Skin of body (tissue), 3 donors: ENCODE data around the gene CASD1. TPM values are rescaled to one million over a fixed set of nuclear protein-coding genes. Genes with fewer than 3 reads are reported as not detected.

Source experiments
- DNase-seq: peaks from one replicate; lab custom pipeline; 2025; lab: John Stamatoyannopoulos, UW
- small RNA-seq: library from RNA; depleted of rRNA; stranded (forward); fragments of <200 nt; gene quantifications from one replicate; pipeline ENCODE3, GENCODE V24; 2014; ENCODE audit warnings: low replicate concordance
- total RNA-seq: library from RNA; depleted of rRNA; stranded (reverse); fragments of >200 nt; gene quantifications from one replicate; pipeline ENCODE4 v1.2.3, GENCODE V29; 2014

CASD1 gene
- total RNA-seq, 1 donor from 2014 or later = 37.0 TPM

DNA sequence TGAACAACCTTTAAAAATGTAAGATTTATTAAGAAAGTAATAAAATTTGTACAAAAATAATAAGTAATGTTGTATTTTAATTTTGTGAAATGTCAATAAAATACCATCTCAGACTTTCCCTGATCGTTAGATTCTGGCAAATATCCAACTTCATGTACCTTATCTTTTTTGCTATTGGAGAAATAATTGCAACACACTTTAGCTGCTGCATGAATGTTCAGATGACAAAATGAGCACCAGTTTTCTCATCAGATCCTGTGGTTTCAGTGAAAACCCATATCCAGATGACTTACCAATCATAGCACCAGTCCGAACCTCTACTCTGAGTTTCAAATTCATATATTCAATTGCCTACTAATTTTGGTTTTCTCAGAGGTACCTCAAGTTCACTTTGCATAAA lies 69.9 kb downstream of the CASD1 start:
- DNase-seq = no peak

GRCh38 chr7:94580601-94581000 lies 71.0 kb downstream of the CASD1 start:
- no peak for DNase-seq

DNA sequence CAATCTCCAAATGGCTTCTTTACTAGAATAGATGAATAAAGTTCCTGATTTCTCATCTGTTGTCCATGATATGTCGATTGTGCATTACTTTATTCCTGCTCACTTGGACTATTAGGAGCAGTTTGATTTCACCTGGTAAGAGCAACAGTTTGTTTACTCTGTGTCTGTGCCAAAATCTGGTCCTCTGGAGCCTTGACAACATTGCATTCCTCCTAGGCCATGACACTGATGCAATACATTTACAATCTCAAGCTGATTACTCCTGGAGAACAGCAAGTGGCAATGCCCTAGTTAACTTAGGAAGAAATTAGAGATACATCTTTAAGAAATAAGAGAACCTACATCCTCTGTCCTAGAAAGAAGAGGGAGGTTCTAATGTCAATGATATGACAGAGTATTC lies 74.5 kb downstream of the CASD1 start:
- DNase-seq = no peak

GRCh38 chr7:94588075-94588474 lies 78.5 kb downstream of the CASD1 start:
- no peak for DNase-seq

- DNase-seq = no peak
These were observed 81.0 kb downstream of the CASD1 start for GRCh38 chr7:94590526-94591162.

DNA sequence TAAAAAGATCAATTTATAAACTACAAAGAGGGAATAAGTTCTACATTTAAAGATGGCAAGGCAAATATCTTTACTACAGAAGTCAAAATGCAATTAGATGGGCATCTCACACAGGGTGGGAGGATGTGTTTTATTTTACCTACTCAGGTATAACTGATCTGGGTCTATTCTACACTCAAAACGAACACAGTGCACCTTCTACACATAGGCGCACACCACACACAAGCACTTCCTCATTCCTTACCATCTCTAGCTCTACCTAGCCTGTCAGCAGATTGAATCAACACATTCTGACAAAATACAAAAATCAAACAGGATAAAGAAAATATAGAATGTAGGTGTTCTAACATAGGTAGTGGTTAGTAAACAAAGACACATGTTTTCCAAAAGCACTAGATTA lies 81.6 kb downstream of the CASD1 start:
- no peak for DNase-seq

GRCh38 chr7:94594882-94595281 lies 85.3 kb downstream of the CASD1 start:
- DNase-seq = no peak

GRCh38 chr7:94595717-94596116 lies 86.1 kb downstream of the CASD1 start:
- DNase-seq = no peak

DNA sequence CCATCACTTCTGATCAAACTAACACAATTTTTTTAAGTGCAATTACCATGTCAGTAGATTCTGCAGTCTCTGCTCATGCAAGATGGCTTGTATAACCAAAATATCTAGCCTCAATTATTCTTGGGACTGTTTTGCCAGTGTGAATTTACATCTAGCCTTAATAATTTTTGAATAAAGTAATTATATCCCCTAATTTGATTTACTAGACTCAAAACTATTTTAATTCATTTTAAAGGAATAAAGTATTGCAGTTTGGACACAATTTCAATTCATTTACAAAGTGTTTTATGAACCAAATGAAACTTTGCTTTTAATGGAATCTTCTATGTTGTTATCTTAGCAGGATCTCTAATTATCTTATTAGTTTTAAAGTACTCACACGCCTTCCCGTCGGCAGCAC lies 90.7 kb downstream of the CASD1 start:
- no peak for DNase-seq

DNA sequence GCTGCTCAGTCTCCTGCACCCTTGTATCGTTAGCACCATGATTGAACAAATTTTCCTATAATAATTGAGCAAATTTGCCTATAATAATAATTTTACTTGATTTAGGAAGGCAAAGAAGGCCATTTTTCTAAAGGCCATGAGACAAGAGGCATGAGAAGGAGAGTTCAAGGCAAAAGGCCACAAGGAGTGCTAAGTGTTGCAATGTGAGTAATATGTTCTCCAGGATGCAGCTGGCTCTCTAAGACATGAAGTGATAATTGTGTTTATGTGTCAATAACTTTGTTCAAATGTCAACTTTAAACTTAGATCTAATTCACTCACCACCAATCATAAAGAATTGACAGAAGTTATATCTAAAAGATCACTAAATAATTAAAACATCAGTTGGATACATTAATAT lies 92.6 kb downstream of the CASD1 start:
- DNase-seq = no peak

DNA sequence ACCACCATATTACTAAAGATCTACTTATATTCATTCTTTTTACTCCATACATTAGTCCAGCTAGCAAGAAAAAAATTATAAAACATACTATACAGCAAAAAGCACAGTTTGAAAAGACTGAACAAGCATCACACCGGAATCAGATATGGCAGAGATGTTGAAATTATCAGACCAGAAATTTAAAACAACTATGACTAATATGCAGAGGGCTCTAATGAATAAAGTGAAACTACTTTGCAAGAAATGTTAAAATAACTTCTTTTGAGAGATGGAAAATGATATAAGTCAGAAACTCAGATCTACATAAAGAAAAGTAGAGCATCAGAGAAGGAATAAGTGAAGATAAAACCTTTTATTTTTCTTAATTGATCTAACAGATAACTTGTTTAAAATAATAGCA lies 95.4 kb downstream of the CASD1 start:
- DNase-seq = no peak

Small RNA genes lying within 50 kb of the gene (small RNA-seq; reads per million reads assigned to genes)
- not detected for gene RNU6-1328P

Other genes with a start within 250 kb of the CASD1 start
- 8,355 TPM for gene COL1A2, start 114.9 kb upstream of the CASD1 start, total RNA-seq
- 113 TPM for gene SGCE, start 146.3 kb downstream of the CASD1 start, total RNA-seq